ENCODE results near the gene OCA2.

Gene OCA2

DNA sequence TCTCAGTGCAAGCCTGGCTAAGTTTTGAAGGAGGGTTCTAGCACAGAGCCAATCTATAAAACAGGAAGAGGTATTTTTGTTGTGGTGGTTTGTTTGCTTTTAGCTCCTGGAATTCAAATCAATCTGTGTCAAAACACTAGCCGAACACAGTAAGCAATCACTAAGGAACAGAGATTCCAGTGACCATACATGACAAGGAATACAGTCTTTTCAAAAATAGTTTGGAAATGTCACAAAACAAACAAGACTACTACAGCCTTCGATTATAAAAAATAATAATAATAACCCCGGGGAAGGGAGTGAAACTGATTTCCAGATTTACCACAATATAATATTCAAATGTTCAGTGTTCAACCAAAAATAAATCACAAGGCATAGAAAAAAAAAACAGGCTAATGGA, 166.5 kb downstream of the OCA2 start:
- no peak overlapping the region for H3K27ac ChIP-seq (ENCODE audit: low read depth, low read length)
- no peak for TF ChIP-seq EZH2phosphoT487 (conservative IDR thresholded peaks at IDR 0.05; ENCODE audit: low read length)
- TF ChIP-seq, protein P1, sequence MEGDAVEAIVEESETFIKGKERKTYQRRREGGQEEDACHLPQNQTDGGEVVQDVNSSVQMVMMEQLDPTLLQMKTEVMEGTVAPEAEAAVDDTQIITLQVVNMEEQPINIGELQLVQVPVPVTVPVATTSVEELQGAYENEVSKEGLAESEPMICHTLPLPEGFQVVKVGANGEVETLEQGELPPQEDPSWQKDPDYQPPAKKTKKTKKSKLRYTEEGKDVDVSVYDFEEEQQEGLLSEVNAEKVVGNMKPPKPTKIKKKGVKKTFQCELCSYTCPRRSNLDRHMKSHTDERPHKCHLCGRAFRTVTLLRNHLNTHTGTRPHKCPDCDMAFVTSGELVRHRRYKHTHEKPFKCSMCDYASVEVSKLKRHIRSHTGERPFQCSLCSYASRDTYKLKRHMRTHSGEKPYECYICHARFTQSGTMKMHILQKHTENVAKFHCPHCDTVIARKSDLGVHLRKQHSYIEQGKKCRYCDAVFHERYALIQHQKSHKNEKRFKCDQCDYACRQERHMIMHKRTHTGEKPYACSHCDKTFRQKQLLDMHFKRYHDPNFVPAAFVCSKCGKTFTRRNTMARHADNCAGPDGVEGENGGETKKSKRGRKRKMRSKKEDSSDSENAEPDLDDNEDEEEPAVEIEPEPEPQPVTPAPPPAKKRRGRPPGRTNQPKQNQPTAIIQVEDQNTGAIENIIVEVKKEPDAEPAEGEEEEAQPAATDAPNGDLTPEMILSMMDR (IDR thresholded peaks at IDR 0.05; ENCODE audit: insufficient read depth, low read length, poor library complexity, severe bottlenecking), result no peak
- H3K9me2 ChIP-seq (replicated peaks; ENCODE audit: insufficient read depth, low read length), result no peaks in the 10 kb centered on the region
- no peaks in the 10 kb centered on the region for H3K36me3 ChIP-seq (ENCODE audit: low read length)
- no peaks in the 10 kb centered on the region for H3K79me2 ChIP-seq (ENCODE audit: insufficient read depth, low read length)
- H3K9ac ChIP-seq (ENCODE audit: low read length), result no peak overlapping the region
- H2AFZ ChIP-seq (ENCODE audit: low read depth, low read length, severe bottlenecking), result no peak overlapping the region
- H3K27me3 ChIP-seq (ENCODE audit: low read length), result no peaks in the 10 kb centered on the region
- H3K9me3 ChIP-seq (ENCODE audit: insufficient read depth, low read length), result no peaks in the 10 kb centered on the region
- no peak overlapping the region for H3K4me2 ChIP-seq (ENCODE audit: low read depth, low read length, poor library complexity, severe bottlenecking)
- H4K20me1 ChIP-seq (ENCODE audit: low read depth, low read length), result no peaks in the 10 kb centered on the region
- H3K4me3 ChIP-seq (ENCODE audit: insufficient read depth, low read length, poor library complexity, severe bottlenecking), result no peak overlapping the region
- H3F3A ChIP-seq (ENCODE audit: insufficient read depth), result no peaks in the 10 kb centered on the region

DNA sequence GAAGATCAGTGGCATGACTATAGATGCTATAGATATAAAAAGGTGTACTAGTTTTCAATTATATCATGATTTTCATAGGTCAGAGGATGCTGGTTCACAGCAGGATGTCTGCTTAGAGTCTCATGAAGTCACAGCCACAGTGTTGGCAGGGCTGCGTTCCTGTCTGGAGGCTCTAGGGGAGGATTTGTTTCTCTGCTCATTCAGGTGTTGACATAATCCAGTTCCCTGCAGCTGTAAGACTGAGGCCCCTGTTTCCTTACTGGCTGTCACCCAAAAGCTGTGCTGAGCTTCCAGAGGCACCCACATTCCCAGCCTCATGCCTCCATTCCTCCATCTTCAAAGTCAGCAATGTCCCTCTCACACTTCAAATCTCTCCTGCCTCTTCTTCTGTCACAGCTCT, 170.7 kb downstream of the OCA2 start:
- Histone ChIP-seq H3K9me2 (replicated peaks; ENCODE audit: insufficient read depth, low read length) (no peaks in the 10 kb centered on the region), H3K27me3 (ENCODE audit: low read length) (no peaks in the 10 kb centered on the region)
- TF ChIP-seq, protein P1 (IDR thresholded peaks at IDR 0.05; ENCODE audit: insufficient read depth, low read length, poor library complexity, severe bottlenecking), result no peak
- TF ChIP-seq EZH2phosphoT487 (conservative IDR thresholded peaks at IDR 0.05; ENCODE audit: low read length), result no peak

DNA sequence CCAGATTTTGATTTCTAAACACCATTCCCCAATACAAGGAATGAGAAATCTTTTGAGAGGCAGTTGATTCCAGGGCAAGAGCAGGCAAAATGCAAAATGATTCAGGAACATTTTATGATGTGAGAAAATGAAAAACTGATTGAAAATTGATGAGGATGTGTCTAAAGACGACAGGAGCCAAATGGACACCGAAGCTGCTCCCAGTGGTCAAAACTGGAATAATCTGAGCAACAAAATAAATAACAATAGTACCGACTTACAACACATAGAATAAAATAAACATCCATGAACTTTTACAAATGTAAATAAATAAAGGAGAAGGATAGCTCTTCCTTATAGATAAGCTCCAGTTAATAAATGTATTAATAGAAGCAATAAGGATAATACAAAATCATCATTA, 186.8 kb downstream of the OCA2 start:
- no peak overlapping the region for H3K4me2 ChIP-seq (ENCODE audit: low read depth, low read length, poor library complexity, severe bottlenecking)
- H4K20me1 ChIP-seq (ENCODE audit: low read depth, low read length), result no peaks in the 10 kb centered on the region
- no peak overlapping the region for H3K9ac ChIP-seq (ENCODE audit: low read length)
- no peaks in the 10 kb centered on the region for H3K9me2 ChIP-seq (replicated peaks; ENCODE audit: insufficient read depth, low read length)
- H2AFZ ChIP-seq (ENCODE audit: low read depth, low read length, severe bottlenecking), result no peak overlapping the region
- H3K9me3 ChIP-seq (ENCODE audit: insufficient read depth, low read length), result no peaks in the 10 kb centered on the region
- H3F3A ChIP-seq (ENCODE audit: insufficient read depth), result no peaks in the 10 kb centered on the region
- no peaks in the 10 kb centered on the region for H3K27me3 ChIP-seq (ENCODE audit: low read length)
- H3K4me3 ChIP-seq (ENCODE audit: insufficient read depth, low read length, poor library complexity, severe bottlenecking), result no peak overlapping the region
- TF ChIP-seq, protein P1 (IDR thresholded peaks at IDR 0.05; ENCODE audit: insufficient read depth, low read length, poor library complexity, severe bottlenecking), result no peak
- TF ChIP-seq EZH2phosphoT487 (conservative IDR thresholded peaks at IDR 0.05; ENCODE audit: low read length), result no peak
- no peaks in the 10 kb centered on the region for H3K36me3 ChIP-seq (ENCODE audit: low read length)
- no peak overlapping the region for H3K27ac ChIP-seq (ENCODE audit: low read depth, low read length)
- no peaks in the 10 kb centered on the region for H3K79me2 ChIP-seq (ENCODE audit: insufficient read depth, low read length)

More for the DNA sequence above, 170.7 kb downstream of the OCA2 start:
- no peaks in the 10 kb centered on the region for H3K9me3 ChIP-seq (ENCODE audit: insufficient read depth, low read length)
- no peak overlapping the region for H3K4me2 ChIP-seq (ENCODE audit: low read depth, low read length, poor library complexity, severe bottlenecking)
- H3K4me3 ChIP-seq (ENCODE audit: insufficient read depth, low read length, poor library complexity, severe bottlenecking), result no peak overlapping the region
- no peak overlapping the region for H3K27ac ChIP-seq (ENCODE audit: low read depth, low read length)
- no peak overlapping the region for H3K9ac ChIP-seq (ENCODE audit: low read length)
- H3K36me3 ChIP-seq (ENCODE audit: low read length), result no peaks in the 10 kb centered on the region
- H3K79me2 ChIP-seq (ENCODE audit: insufficient read depth, low read length), result no peaks in the 10 kb centered on the region
- H2AFZ ChIP-seq (ENCODE audit: low read depth, low read length, severe bottlenecking), result no peak overlapping the region
- no peaks in the 10 kb centered on the region for H4K20me1 ChIP-seq (ENCODE audit: low read depth, low read length)
- no peaks in the 10 kb centered on the region for H3F3A ChIP-seq (ENCODE audit: insufficient read depth)
